Liver (tissue), 9 donors: Measurements from ENCODE around the gene HOXB3. TPM values are rescaled to one million over a fixed set of nuclear protein-coding genes. Genes with fewer than 3 reads are reported as not detected.
A peak's percentile ranks its signal among the peaks of the same experiment; 100 is the strongest.

Experiments
- DNase-seq: peaks from one replicate; pipeline ENCODE4 v3.0.0-alpha.2; 2017; ENCODE audit warnings: low spot score
- H3K27ac ChIP-seq, 2 donors: one replicate each; pipeline ENCODE4 v1.7.0; 2013; ENCODE audit warnings: inconsistent platforms in 2 of 2, low read length in 2 of 2, control low read depth in 1 of 2, low read depth in 1 of 2, mild to moderate bottlenecking in 1 of 2
- H3K27me3 ChIP-seq, 4 donors: one replicate each; pipeline versions ENCODE4 v1.6.1 to v1.7.0; 2013; ENCODE audit warnings: low read length in 3 of 4, inconsistent platforms in 1 of 4, mild to moderate bottlenecking in 1 of 4, moderate library complexity in 1 of 4; ENCODE audit not compliant: control insufficient read depth in 4 of 4, insufficient read depth in 4 of 4
- H3K36me3 ChIP-seq, 4 donors: one replicate each; pipeline versions ENCODE4 v1.6.1 to v1.7.0; 2013; ENCODE audit warnings: low read length in 3 of 4, mild to moderate bottlenecking in 3 of 4, low read depth in 1 of 4, moderate library complexity in 1 of 4; ENCODE audit not compliant: control insufficient read depth in 4 of 4, insufficient read depth in 3 of 4
- H3K4me1 ChIP-seq, 4 donors: one replicate each; pipeline versions ENCODE4 v1.6.1 to v1.7.0; 2013; ENCODE audit warnings: low read length in 3 of 4, mild to moderate bottlenecking in 3 of 4, moderate library complexity in 1 of 4; ENCODE audit not compliant: control insufficient read depth in 4 of 4, insufficient read depth in 4 of 4
- H3K4me3 ChIP-seq, 3 donors: one replicate each; pipeline versions ENCODE4 v1.6.1 to v1.7.0; 2013; ENCODE audit warnings: low read length in 3 of 3, control low read depth in 1 of 3, low read depth in 1 of 3, mild to moderate bottlenecking in 1 of 3
- H3K9ac ChIP-seq, 2 donors: one replicate each; pipeline ENCODE4 v1.7.0; 2013; ENCODE audit warnings: low read length in 2 of 2, mild to moderate bottlenecking in 2 of 2, moderate library complexity in 2 of 2, control low read depth in 1 of 2, low read depth in 1 of 2
- H3K9me3 ChIP-seq, 4 donors: one replicate each; pipeline versions ENCODE4 v1.6.1 to v1.7.0; 2013; ENCODE audit warnings: low read length in 3 of 4; ENCODE audit not compliant: control insufficient read depth in 4 of 4
- ATF3 ChIP-seq: IDR thresholded peaks from 2 replicates; pipeline ENCODE4 v1.6.1; 2016; ENCODE audit warnings: antibody characterized with exemption
- CTCF ChIP-seq: fragments of 150-350 bp; IDR thresholded peaks from 2 replicates; pipeline ENCODE4 v1.5.1; 2017; ENCODE audit warnings: improper control_type of control experiment, low read depth, low read length; ENCODE audit not compliant: missing input control
- EGR1 ChIP-seq, 2 donors: IDR thresholded peaks; 2 replicates each; pipeline ENCODE4 v1.6.1; 2016 to 2018; ENCODE audit warnings: antibody characterized with exemption in 2 of 2, low read depth in 2 of 2
- FOXA1 ChIP-seq: IDR thresholded peaks from 2 replicates; pipeline ENCODE4 v1.6.1; 2016; ENCODE audit warnings: antibody characterized with exemption
- FOXA2 ChIP-seq: IDR thresholded peaks from 2 replicates; pipeline ENCODE4 v1.6.1; 2016; ENCODE audit warnings: antibody characterized with exemption
- GABPA ChIP-seq, 2 donors: IDR thresholded peaks in 1 of 2; conservative IDR thresholded peaks in 1 of 2; 2 replicates each; pipeline ENCODE4 v1.6.1; 2016; ENCODE audit warnings: antibody characterized with exemption in 2 of 2, mild to moderate bottlenecking in 1 of 2, moderate library complexity in 1 of 2
- HNF4A ChIP-seq, 2 donors: conservative IDR thresholded peaks; 2 replicates each; pipeline ENCODE4 v1.6.1; 2016; ENCODE audit warnings: antibody characterized with exemption in 2 of 2, mild to moderate bottlenecking in 2 of 2
- HNF4G ChIP-seq: IDR thresholded peaks from 2 replicates; pipeline ENCODE4 v1.6.1; 2016; ENCODE audit warnings: antibody characterized with exemption
- JUND ChIP-seq, 2 donors: IDR thresholded peaks; 2 replicates each; pipeline ENCODE4 v1.6.1; 2016; ENCODE audit warnings: antibody characterized with exemption in 2 of 2
- MAX ChIP-seq: IDR thresholded peaks from 2 replicates; pipeline ENCODE4 v1.6.1; 2016; ENCODE audit warnings: antibody characterized with exemption
- NR2F2 ChIP-seq: IDR thresholded peaks from 2 replicates; pipeline ENCODE4 v1.6.1; 2016; ENCODE audit warnings: antibody characterized with exemption
- RAD21 ChIP-seq, 2 donors: IDR thresholded peaks; 2 replicates each; pipeline ENCODE4 v1.6.1; 2016; ENCODE audit warnings: antibody characterized with exemption in 2 of 2, mild to moderate bottlenecking in 2 of 2
- REST ChIP-seq: IDR thresholded peaks from 2 replicates; pipeline ENCODE4 v1.6.1; 2016; ENCODE audit warnings: antibody characterized with exemption, mild to moderate bottlenecking
- SP1 ChIP-seq: IDR thresholded peaks from 2 replicates; pipeline ENCODE4 v1.6.1; 2018; ENCODE audit warnings: antibody characterized with exemption, mild to moderate bottlenecking
- TAF1 ChIP-seq: conservative IDR thresholded peaks from 2 replicates; pipeline ENCODE4 v1.6.1; 2016; ENCODE audit warnings: antibody characterized with exemption, mild to moderate bottlenecking
- YY1 ChIP-seq: IDR thresholded peaks from 2 replicates; pipeline ENCODE4 v1.6.1; 2016; ENCODE audit warnings: antibody characterized with exemption, mild to moderate bottlenecking
- ZBTB33 ChIP-seq: IDR thresholded peaks from 2 replicates; pipeline ENCODE4 v1.6.1; 2016; ENCODE audit warnings: antibody characterized with exemption
- WGBS: extraction: QIAGEN DNeasy Blood & Tissue Kit; methylation state at CpG from one replicate; pipeline ENCODE4 v1.1.7; 2013; 5-methylcytosine and 5-hydroxymethylcytosine counted together
- polyA plus RNA-seq, 2 donors: library from polyadenylated mRNA; stranded (reverse) in 1 of 2; unstranded in 1 of 2; fragments of 200-250 nt in 1 of 2; fragments of >200 nt in 1 of 2; fragmentation: Nextera tagmentation in 1 of 2; extraction: Ambion mirVana in 1 of 2; gene quantifications; one replicate each; pipeline versions ENCODE4 v1.2.1 to v1.2.3, GENCODE V29; 2013 to 2015
- total RNA-seq, 2 donors: library from RNA; depleted of rRNA; stranded (reverse); fragments of >200 nt; gene quantifications; one replicate each; pipeline ENCODE4 v1.2.3, GENCODE V29; 2014
- donor health status: healthy.
- donor health status: healthy.
- donor health status: healthy.
- donor health status: healthy.
- donor health status: healthy.

Gene HOXB3
- total and polyA plus RNA-seq, 4 donors = 0.75 to 2.2 (median 1.2) TPM

- TF ChIP-seq REST = no peak
- TF ChIP-seq HNF4G = no peak
- TF ChIP-seq YY1 = no peak
- no peak for TF ChIP-seq JUND (IDR thresholded peaks at IDR 0.05)
- TF ChIP-seq RAD21 (IDR thresholded peaks at IDR 0.05) = no peak
- no peak for TF ChIP-seq EGR1 (IDR thresholded peaks at IDR 0.05; ENCODE audit: low read depth in 2 of 2)
Observed at GRCh38 chr17:48569240-48569582, 20.8 kb downstream of the HOXB3 start (continued).

GRCh38 chr17:48568499-48569239 is 21.4 kb downstream of the HOXB3 start:
- Histone ChIP-seq H3K27ac (peak overlapping the region in 1 of 2 donors; percentile 51), H3K36me3 (no peaks in the 10 kb centered on the region), H3K4me1 (peaks cover 0 to 2% (median 0%) of the 10 kb centered on the region in 4 donors), H3K27me3 (peaks cover 0 to 38% (median 9%) of the 10 kb centered on the region in 4 donors), H3K9ac (peak overlapping the region in 1 of 2 donors; percentile 36), H3K9me3 (no peaks in the 10 kb centered on the region), H3K4me3 (peak overlapping the region in 1 of 3 donors; percentile 5)
- TF ChIP-seq FOXA1 (no peak), RAD21 (IDR thresholded peaks at IDR 0.05) (no peak), GABPA (IDR thresholded peaks at IDR 0.05 in 1 of 2, conservative IDR thresholded peaks at IDR 0.05 in 1 of 2) (no peak), MAX (no peak), CTCF (no peak), ZBTB33 (no peak), JUND (IDR thresholded peaks at IDR 0.05) (no peak), HNF4A (conservative IDR thresholded peaks at IDR 0.05) (no peak), EGR1 (IDR thresholded peaks at IDR 0.05; ENCODE audit: low read depth in 2 of 2) (no peak), ATF3 (no peak), REST (no peak), YY1 (no peak), NR2F2 (no peak), FOXA2 (no peak), TAF1 (no peak), SP1 (no peak)
- no peak for DNase-seq
- WGBS = 16% methylated on average over 33 of the region's 33 CpGs
